SK-N-SH treated with all-trans-retinoic acid at 6 μM for 48 hours (cell line): ENCODE results near the gene DOCK1.

ENCODE experiments used
- ATAC-seq: fragments of 200-7000 bp; cut with Tn5 transposase; 3 replicates; pipeline ENCODE4 v1.9.1; 2020; ENCODE audit warnings: mild to moderate bottlenecking, moderate library complexity
- BACH2 ChIP-seq: fragments of 250-450 bp; sonication (Bioruptor Pico); IDR thresholded peaks from 2 replicates; pipeline ENCODE4 v1.9.0; 2021; ENCODE audit warnings: mild to moderate bottlenecking, borderline replicate concordance
- CREB5 ChIP-seq: fragments of 250-450 bp; sonication (Bioruptor Pico); IDR thresholded peaks from 2 replicates; pipeline ENCODE4 v1.5.1; 2020; ENCODE audit warnings: low read depth, mild to moderate bottlenecking, moderate library complexity
- CSDC2 ChIP-seq: fragments of 250-450 bp; sonication (Bioruptor Pico); IDR thresholded peaks from 2 replicates; pipeline ENCODE4 v1.5.0; 2020; ENCODE audit warnings: mild to moderate bottlenecking, moderate library complexity
- CSRNP3 ChIP-seq: fragments of 250-450 bp; sonication (Bioruptor Pico); IDR thresholded peaks from 2 replicates; pipeline ENCODE4 v1.5.1; 2021; ENCODE audit warnings: mild to moderate bottlenecking, moderate library complexity
- ESRRG ChIP-seq: fragments of 250-450 bp; sonication (Bioruptor Pico); IDR thresholded peaks from 2 replicates; pipeline ENCODE4 v1.6.1; 2021; ENCODE audit warnings: mild to moderate bottlenecking
- GLIS3 ChIP-seq: fragments of 250-450 bp; sonication (Bioruptor Pico); IDR thresholded peaks from 2 replicates; pipeline ENCODE4 v1.5.0; 2020; ENCODE audit warnings: mild to moderate bottlenecking, moderate library complexity
- ISL1 ChIP-seq: fragments of 250-450 bp; sonication (Bioruptor Pico); IDR thresholded peaks from 2 replicates; pipeline ENCODE4 v2.1.2; 2022; ENCODE audit warnings: mild to moderate bottlenecking, moderate library complexity
- OSR1 ChIP-seq: fragments of 250-450 bp; sonication (Bioruptor Pico); IDR thresholded peaks from 2 replicates; pipeline ENCODE4 v1.8.0; 2022; ENCODE audit warnings: moderate library complexity, mild to moderate bottlenecking, inconsistent platforms
- PATZ1 ChIP-seq: fragments of 250-450 bp; sonication (Bioruptor Pico); IDR thresholded peaks from 2 replicates; pipeline ENCODE4 v1.8.0; 2020; ENCODE audit warnings: mild to moderate bottlenecking, moderate library complexity, borderline replicate concordance
- POU6F1 ChIP-seq: fragments of 250-450 bp; sonication (Bioruptor Pico); IDR thresholded peaks from 2 replicates; pipeline ENCODE4 v1.8.0; 2021; ENCODE audit warnings: low read depth, mild to moderate bottlenecking, moderate library complexity, borderline replicate concordance
- PPARA ChIP-seq: fragments of 250-450 bp; sonication (Bioruptor Pico); IDR thresholded peaks from 2 replicates; pipeline ENCODE4 v1.5.0; 2020; ENCODE audit warnings: mild to moderate bottlenecking, borderline replicate concordance
- RARB ChIP-seq: fragments of 250-450 bp; sonication (Bioruptor Pico); IDR thresholded peaks from 2 replicates; pipeline ENCODE4 v1.8.0; 2021; ENCODE audit warnings: mild to moderate bottlenecking, moderate library complexity
- SNAI2 ChIP-seq: fragments of 250-450 bp; sonication (Bioruptor Pico); IDR thresholded peaks from 2 replicates; pipeline ENCODE4 v1.5.0; 2020; ENCODE audit warnings: mild to moderate bottlenecking, moderate library complexity
- TCF4 ChIP-seq: fragments of 250-450 bp; sonication (Bioruptor Pico); IDR thresholded peaks from 2 replicates; pipeline ENCODE4 v1.8.0; 2021; ENCODE audit warnings: mild to moderate bottlenecking, moderate library complexity, borderline replicate concordance
- TOX ChIP-seq: fragments of 250-450 bp; sonication (Bioruptor Pico); IDR thresholded peaks from 2 replicates; pipeline ENCODE4 v1.8.0; 2021; ENCODE audit warnings: mild to moderate bottlenecking, moderate library complexity, borderline replicate concordance
- ZC3H10 ChIP-seq: fragments of 250-450 bp; sonication (Bioruptor Pico); IDR thresholded peaks from 2 replicates; pipeline ENCODE4 v1.5.1; 2021; ENCODE audit warnings: mild to moderate bottlenecking, moderate library complexity
- ZFP3 ChIP-seq: fragments of 250-450 bp; sonication (Bioruptor Pico); IDR thresholded peaks from 2 replicates; pipeline ENCODE4 v1.5.0; 2020; ENCODE audit warnings: mild to moderate bottlenecking, moderate library complexity
- ZFP30 ChIP-seq: fragments of 450-650 bp; formaldehyde crosslinking; IDR thresholded peaks from 2 replicates; pipeline ENCODE4 v1.5.0; 2022; ENCODE audit warnings: mild to moderate bottlenecking, moderate library complexity
- ZNF565 ChIP-seq: fragments of 450-650 bp; formaldehyde crosslinking; conservative IDR thresholded peaks from 2 replicates; pipeline ENCODE4 v1.5.0; 2020; ENCODE audit warnings: low read depth, mild to moderate bottlenecking, moderate library complexity
- ZNF70 ChIP-seq: fragments of 450-650 bp; formaldehyde crosslinking; IDR thresholded peaks from 2 replicates; pipeline ENCODE4 v1.5.0; 2020; ENCODE audit warnings: mild to moderate bottlenecking, moderate library complexity
- ZNF8 ChIP-seq: fragments of 450-650 bp; formaldehyde crosslinking; IDR thresholded peaks from 2 replicates; pipeline ENCODE4 v1.5.0; 2020; ENCODE audit warnings: mild to moderate bottlenecking, moderate library complexity

DOCK1 gene

GRCh38 chr10:127326883-127327282, 421.7 kb downstream of the DOCK1 start (continued):
- no peak for TF ChIP-seq SNAI2 (CRISPR knock-in tag)

- TF ChIP-seq CSDC2 (CRISPR knock-in tag) = no peak
- no peak for TF ChIP-seq ZNF70
- no peak for TF ChIP-seq ZNF8
- TF ChIP-seq ISL1 = no peak
- no peak for ATAC-seq
Observed at GRCh38 chr10:127331696-127332095, 426.5 kb downstream of the DOCK1 start.

- no peak for ATAC-seq
- no peak for TF ChIP-seq TCF4
- no peak for TF ChIP-seq CREB5 (CRISPR knock-in tag)
- no peak for TF ChIP-seq OSR1 (CRISPR knock-in tag)
- no peak for TF ChIP-seq PPARA (CRISPR knock-in tag)
Observed at GRCh38 chr10:127332631-127333030, 427.4 kb downstream of the DOCK1 start.

- TF ChIP-seq TCF4 (no peak), SNAI2 (CRISPR knock-in tag) (no peak), ESRRG (CRISPR knock-in tag) (no peak), ZNF70 (no peak), CSRNP3 (CRISPR knock-in tag) (no peak), PPARA (CRISPR knock-in tag) (no peak), RARB (CRISPR knock-in tag) (no peak), PATZ1 (CRISPR knock-in tag) (no peak), ZFP3 (no peak), GLIS3 (no peak), POU6F1 (no peak), CSDC2 (CRISPR knock-in tag) (no peak), ZNF565 (CRISPR knock-in tag) (no peak), ZFP30 (CRISPR knock-in tag) (no peak)
- ATAC-seq = no peak
Observed at GRCh38 chr10:127337801-127338200, 432.6 kb downstream of the DOCK1 start.

GRCh38 chr10:127338399-127339110, 433.3 kb downstream of the DOCK1 start:
- no peak for ATAC-seq

More at GRCh38 chr10:127338399-127339110, 433.3 kb downstream of the DOCK1 start:
- TF ChIP-seq ISL1 (no peak), ZFP3 (no peak), POU6F1 (no peak), CSDC2 (CRISPR knock-in tag) (no peak), BACH2 (CRISPR knock-in tag) (no peak), ZC3H10 (CRISPR knock-in tag) (no peak), RARB (CRISPR knock-in tag) (no peak), SNAI2 (CRISPR knock-in tag) (no peak), PATZ1 (CRISPR knock-in tag) (no peak), GLIS3 (no peak), TCF4 (no peak), CREB5 (CRISPR knock-in tag) (no peak), ZNF565 (CRISPR knock-in tag) (no peak), TOX (no peak), ZFP30 (CRISPR knock-in tag) (no peak)
